RKO (cell line): ENCODE results near the gene TCF15.
"Not testable (repeated sequence)": the region's sequence is repeated elsewhere in the genome, so short reads cannot be mapped to it uniquely, and the experiment has no call there.

ENCODE experiments used
- DNase-seq: peaks from one replicate; pipeline ENCODE4 v3.0.0-alpha.2; 2016; ENCODE audit warnings: low spot score

Gene TCF15

GRCh38 chr20:642013-642397, 31.9 kb upstream of the TCF15 start:
- DNase-seq: not testable (repeated sequence)

GRCh38 chr20:641516-641875, 31.4 kb upstream of the TCF15 start:
- DNase-seq: peak; percentile 66

DNA sequence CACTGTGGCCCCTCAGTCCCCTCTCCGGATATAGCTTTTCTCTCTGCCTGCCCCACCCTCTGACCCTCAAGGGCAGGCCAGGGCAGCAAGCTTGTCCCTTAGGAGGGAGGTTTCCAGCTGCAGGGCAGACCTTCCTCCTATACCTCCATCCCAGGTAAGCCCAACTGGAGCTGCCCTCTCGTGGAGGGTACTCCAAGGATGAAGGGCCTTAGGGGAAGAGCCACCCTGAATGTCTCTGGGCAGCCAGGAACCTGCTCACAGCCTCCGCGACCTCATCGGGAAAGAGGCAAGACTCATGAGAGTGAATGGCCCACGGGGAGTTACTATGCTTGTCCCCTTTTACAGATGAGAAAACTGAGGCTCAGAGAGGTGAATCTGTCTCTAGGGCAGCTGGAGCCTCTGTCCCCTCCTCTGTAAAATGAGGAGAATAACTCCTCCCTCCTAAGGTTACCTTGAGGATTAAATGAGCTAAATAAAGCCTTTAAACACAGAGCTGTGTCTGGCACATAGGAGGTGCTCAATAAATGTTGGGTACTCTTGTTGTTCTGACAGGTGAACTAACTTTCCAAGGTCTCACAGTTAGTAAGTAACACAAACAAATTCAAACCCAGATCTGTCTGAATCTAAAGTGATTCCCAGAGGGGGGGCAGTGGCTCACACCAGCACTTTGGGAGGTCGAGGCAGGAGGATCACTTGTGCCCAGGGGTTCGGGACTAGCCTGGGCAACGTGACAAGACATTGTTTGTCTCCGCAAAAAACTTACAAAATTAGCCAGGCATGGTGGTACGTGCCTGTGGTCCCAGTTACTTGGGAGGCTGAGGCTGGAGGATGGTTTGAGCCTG, 30.8 kb upstream of the TCF15 start:
- no peak for DNase-seq

DNA sequence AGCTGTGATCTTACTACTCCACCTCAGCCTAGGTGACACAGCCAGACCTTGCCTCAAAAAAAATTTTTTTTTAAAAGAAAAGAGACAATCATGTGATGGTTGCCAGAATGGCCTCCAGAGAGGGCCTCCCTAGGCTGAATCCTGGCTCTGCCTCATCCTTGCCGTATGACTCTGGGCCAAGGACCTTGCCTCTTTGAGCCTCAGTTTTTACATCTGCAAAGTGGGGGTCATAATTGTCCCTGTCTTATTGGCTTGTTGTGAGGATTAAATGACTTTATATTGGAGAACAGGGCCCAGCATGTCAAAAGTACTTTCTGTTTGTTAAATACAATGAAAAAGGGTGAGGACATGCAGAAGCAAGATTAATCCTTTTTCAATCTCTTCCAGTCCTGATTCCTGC, 28.5 kb upstream of the TCF15 start:
- DNase-seq: no peak

GRCh38 chr20:637559-637958, 27.4 kb upstream of the TCF15 start:
- DNase-seq: no peak

- DNase-seq: peak; percentile 46
Observed at GRCh38 chr20:635893-636338, 25.8 kb upstream of the TCF15 start.

DNA sequence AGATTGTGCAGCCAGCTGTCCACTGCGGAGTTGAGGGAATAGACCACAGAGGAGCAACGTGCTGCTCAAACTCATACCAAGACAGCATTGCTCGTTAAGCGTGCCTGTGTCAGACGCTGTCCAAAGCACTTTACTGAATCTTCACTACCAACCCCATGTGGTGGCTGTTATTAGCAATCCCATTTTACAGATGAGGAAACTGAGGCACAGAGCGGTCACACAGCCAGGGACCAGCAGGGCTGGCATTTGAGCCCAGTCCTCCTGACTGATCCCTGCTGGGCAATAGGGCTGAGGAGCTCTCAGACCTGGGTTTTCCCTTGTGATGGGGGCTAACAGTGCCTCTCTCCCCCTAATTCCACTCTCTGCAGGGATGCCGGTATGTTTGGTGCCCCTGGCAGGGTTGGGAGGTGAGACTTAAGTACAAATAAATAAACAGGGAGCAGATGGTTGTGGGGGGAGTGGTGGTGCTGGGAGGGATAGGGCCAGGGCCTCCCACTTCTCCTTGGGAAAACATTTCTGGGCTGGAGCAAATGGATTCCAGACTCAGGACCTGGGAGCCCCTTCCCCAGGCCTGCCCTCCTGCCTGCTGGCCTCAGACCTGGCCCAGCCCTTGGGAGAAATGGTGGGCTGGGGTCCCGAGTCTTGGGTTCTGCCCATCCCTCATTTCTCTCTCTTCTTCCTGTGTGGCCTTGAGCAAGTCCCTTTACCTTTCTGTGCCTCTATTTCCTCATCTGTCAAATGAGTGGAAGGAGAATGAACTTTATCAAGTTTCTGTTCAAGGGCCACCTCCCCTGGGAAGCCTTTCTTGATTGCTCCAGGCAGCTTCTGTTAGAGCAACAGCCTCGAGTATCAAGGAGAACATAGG, 25.2 kb upstream of the TCF15 start:
- no peak for DNase-seq

DNA sequence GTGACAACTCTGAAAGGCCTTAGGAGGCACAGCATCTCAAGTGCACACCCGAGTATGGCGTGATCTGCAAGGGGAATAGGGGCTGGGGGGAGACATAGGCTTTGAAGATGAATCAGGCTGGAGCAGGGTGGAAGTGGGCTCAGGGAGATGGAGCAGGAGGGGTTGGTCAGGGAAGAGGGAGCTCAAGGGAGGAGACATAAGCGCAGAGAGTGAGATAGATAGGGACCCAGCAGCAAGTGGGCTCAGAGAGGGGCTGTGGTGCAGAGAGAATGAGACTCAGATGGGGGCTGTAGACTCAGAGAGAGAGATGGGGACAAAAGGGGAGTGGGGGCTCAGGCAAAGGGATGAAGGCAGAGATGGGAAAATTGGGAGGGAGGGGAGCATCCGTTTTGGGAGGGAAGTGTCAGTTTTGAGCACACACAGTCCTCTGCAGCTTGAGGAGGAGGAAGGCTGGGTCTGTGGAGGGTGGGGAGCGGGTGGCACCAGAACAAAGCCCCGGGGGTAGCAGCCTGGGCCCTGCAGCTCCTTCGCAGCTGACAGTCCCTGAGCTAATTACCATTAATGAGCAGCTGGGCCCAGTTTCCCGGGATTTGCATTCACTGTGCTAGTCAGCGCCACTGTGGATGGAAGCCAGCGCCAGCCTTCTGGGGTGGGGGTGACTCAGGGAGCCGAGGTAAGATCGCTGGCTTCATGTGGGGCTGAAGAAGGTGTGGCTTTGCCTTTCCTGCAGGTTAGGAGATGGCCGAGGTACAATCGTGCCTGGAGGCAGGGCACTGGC, 24.2 kb upstream of the TCF15 start:
- DNase-seq: no peak

DNA sequence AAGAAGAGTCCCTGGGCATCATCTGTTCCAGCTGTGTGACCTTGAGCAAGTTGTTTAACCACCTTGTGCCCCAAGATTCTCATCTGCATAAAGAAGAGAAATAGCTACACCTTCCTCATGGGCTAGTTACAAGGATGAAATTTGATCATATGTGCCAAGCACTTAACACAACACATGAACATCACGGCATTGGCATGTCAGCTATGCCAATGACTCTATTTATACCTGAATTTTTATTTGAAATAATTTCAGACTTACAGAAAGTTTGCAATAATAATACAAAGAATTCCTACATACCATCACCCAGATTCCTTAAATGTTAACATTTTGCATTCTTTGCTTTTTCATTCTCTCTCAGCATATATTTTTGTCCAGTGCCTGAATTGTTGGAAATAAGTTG, 21.0 kb upstream of the TCF15 start:
- DNase-seq: no peak

DNA sequence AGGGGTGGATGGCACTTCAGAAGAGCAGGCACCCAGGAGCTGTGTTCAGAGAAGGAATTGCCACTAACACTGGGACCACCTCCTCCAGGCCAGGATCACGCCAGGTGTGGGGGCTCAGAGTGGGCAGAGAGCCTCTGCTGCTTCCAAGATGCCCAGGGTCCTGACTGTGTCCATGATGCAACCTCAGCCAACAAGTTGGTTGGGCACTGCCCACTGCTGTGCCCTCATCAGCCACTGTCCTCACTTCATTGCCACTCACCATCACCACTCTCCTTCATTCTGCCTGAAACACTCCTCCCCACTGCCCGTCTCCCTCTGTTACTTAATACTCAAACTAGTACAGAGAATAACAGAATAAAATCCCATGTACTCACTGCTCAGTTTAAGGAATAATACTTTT, 16.5 kb upstream of the TCF15 start:
- DNase-seq: no peak

DNA sequence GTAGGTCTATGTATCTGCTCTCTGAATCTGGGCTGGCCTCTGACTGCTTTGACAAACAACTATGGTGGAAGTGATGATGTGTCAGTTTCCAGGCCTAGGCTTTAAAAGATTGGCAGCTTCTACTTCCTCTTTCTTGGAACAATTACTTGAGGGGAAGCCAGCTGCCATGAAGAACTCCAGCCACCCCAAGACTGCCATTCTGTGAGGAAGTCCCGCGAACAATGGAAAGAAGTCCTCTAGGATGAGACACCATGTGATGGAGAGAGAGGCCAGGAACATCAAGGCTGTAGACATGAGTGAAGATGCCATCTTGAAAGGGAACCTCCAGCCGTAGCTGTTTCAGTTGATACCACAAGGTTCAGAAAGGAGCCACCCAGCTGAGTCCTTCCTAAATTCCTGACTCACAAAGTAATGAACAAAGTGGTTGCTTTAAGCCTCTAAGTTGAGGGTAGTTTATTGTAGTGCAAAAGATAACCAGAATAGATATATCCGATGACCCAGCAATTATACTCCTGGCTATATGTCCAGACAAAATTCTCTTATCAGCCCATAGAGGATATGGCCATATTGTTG, 15.3 kb upstream of the TCF15 start:
- DNase-seq: no peak

DNA sequence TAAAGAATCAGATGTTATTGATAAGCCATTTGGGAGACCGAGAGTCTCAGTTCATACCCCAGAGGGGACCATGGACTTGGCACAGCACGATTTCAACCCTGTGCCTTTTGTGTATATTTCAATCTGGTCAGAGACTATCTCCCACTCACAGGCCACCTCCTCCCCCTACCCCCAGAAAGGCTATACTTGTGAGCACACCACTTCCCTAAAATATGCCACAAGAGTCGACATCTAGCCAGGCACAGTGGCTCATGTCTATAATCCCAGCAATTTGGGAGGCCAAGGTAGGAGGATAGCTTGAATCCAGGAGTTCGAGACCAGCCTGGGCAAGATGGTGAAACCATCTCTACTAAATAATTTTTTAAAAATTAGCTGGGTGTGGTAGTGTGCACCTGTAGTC, 13.6 kb upstream of the TCF15 start:
- no peak for DNase-seq

GRCh38 chr20:623021-623420, 12.9 kb upstream of the TCF15 start:
- no peak for DNase-seq

- no peak for DNase-seq
Observed at GRCh38 chr20:622161-622560, 12.1 kb upstream of the TCF15 start.

- DNase-seq: peak; percentile 42
Observed at GRCh38 chr20:621125-621756, 11.1 kb upstream of the TCF15 start.

GRCh38 chr20:620246-620645, 10.1 kb upstream of the TCF15 start:
- DNase-seq: no peak

DNA sequence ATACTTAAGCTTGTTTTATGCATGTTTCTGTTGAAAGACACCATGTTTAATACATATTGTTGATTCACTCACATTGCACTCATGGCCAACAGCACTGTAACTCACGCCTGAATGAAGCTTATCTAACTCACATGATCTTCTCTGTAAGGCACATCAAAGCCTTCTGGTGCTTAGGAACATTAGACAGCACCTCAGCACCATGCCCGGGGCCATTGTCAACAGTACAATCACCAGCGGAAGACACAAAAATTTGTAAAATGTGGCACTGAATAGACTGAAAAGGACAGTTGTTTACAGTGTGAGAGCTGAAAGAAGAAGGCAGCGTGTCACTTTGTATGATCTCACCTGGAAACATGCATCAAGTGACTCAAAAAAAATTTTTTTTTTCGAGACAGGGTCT, 8.9 kb upstream of the TCF15 start:
- DNase-seq: no peak

DNA sequence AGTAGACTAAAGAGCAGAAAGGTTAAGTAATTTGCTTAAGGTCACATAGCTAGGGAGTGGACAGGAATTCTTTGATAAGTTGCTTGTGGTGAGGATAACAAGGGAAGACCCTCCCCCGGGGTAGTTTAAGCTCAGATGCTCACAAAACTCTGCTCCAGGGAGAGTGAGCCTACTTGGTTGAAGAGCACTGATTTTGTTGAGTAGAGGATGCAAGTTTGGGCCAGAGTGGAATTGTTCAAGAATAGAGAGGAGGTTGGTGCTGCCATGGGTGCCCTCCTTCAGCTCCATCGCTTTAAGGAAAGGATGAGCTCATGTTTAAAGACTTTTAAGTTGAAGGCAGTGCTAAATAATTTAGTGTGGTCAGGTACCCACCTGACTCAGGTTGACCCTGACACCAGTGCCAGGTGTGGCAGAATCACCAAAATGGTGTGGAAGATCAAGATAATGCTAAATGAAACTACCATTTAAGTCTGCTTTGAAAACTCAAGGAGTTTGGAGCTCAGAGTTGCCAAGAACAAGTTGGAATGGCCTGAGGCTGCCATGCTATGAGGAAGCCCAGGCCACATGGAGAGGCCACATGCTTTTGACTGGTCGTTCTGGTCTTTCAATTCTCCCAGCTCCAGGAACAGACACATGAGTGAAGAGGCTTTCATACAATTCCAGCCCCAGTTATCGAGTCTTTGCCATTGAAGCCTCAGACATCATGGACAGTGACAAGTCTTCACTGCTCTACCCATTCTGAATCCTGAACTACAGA, 8.0 kb upstream of the TCF15 start:
- no peak for DNase-seq

DNA sequence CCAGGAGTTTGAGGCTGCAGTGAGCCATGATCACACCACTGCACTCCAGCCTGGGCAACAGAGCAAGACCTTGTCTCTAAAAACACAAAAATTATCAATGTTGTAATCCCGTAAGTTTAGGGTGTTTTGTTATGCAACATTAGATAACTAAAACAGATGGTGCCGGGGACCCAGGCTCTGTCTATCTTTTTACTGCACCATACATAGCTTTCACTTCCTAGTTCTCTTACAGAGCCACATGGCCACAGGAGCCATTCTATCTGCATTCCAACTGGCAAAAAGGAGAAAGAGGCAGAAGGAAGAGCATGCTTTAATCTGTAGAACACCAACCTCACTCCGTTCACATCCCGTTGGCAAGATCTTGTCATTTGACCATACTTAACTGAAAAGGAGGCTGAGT, 5.4 kb upstream of the TCF15 start:
- no peak for DNase-seq

DNA sequence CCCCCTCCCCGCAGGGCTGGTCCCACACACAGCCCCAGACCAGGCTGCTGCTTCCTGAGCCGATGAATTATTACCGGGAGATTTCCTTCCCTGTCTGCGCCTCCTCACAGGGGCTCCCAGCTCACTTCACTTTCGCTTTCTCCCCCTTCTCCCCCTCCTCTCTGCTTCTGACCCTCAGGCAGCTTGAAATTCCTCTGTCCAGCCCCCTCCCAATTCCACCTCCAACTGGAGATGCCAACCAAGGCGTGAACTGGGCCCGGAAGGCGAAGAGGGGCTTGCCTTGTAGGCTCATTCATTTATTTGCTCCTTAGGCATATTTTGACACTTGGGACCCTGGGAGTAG, 1.7 kb upstream of the TCF15 start:
- no peak for DNase-seq
